Ishikawa (cell line): ENCODE results near the gene CSN1S1.

Source experiments
- CEBPB ChIP-seq: IDR thresholded peaks from 2 replicates; pipeline ENCODE4 v1.6.1; 2012
- CREB1 ChIP-seq: IDR thresholded peaks from 2 replicates; pipeline ENCODE4 v1.6.1; 2012; ENCODE audit warnings: low read depth
- EGR1 ChIP-seq: IDR thresholded peaks from 2 replicates; pipeline ENCODE4 v1.6.1; 2012
- EP300 ChIP-seq: IDR thresholded peaks from 2 replicates; pipeline ENCODE4 v1.6.1; 2012; ENCODE audit warnings: borderline replicate concordance
- FOXM1 ChIP-seq: IDR thresholded peaks from 2 replicates; pipeline ENCODE4 v1.6.1; 2012; ENCODE audit warnings: low read depth, borderline replicate concordance
- MAX ChIP-seq: IDR thresholded peaks from 2 replicates; pipeline ENCODE4 v1.6.1; 2012
- NFIC ChIP-seq: IDR thresholded peaks from 2 replicates; pipeline ENCODE4 v1.6.1; 2012
- RAD21 ChIP-seq: IDR thresholded peaks from 2 replicates; pipeline ENCODE4 v1.6.1; 2012; ENCODE audit warnings: low read depth
- REST ChIP-seq: IDR thresholded peaks from 2 replicates; pipeline ENCODE4 v1.6.1; 2012; ENCODE audit warnings: low read depth, mild to moderate bottlenecking
- TAF1 ChIP-seq: IDR thresholded peaks from 2 replicates; pipeline ENCODE4 v1.6.1; 2012; ENCODE audit warnings: low read depth, mild to moderate bottlenecking
- TCF12 ChIP-seq: IDR thresholded peaks from 2 replicates; pipeline ENCODE4 v1.6.1; 2012; ENCODE audit warnings: low read depth
- TEAD4 ChIP-seq: IDR thresholded peaks from 2 replicates; pipeline ENCODE4 v1.6.1; 2012
- USF1 ChIP-seq: IDR thresholded peaks from 2 replicates; pipeline ENCODE4 v1.6.1; 2012
- YY1 ChIP-seq: IDR thresholded peaks from 2 replicates; pipeline ENCODE4 v1.6.1; 2012; ENCODE audit warnings: low read depth
- ZBTB7A ChIP-seq: IDR thresholded peaks from 2 replicates; pipeline ENCODE4 v1.6.1; 2012; ENCODE audit warnings: low read depth

Gene CSN1S1

GRCh38 chr4:69995526-69996016, 64.7 kb downstream of the CSN1S1 start, which contains the start of gene STATH:
STATH (plus strand) TSS chr4:69995966; CDS start chr4:69998438, 2,472 bp downstream.
- TF ChIP-seq CREB1: no peak
- TF ChIP-seq EP300: no peak
- TF ChIP-seq FOXM1: no peak
- no peak for TF ChIP-seq EGR1
- TF ChIP-seq MAX: no peak
- no peak for TF ChIP-seq TCF12
- no peak for TF ChIP-seq ZBTB7A
- TF ChIP-seq TAF1: no peak
- TF ChIP-seq YY1: no peak
- TF ChIP-seq CEBPB: no peak
- no peak for TF ChIP-seq USF1
- no peak for TF ChIP-seq RAD21
- TF ChIP-seq REST: no peak
- no peak for TF ChIP-seq NFIC
- TF ChIP-seq TEAD4: no peak
